Pons (tissue), 1 donor: ENCODE results near the gene TUT4.

ENCODE experiments used
- DNase-seq: peaks from one replicate; pipeline ENCODE4 v3.0.0-alpha.2; 2016; ENCODE audit warnings: low spot score

TUT4 gene

GRCh38 chr1:52460694-52461093 is 92.2 kb downstream of the TUT4 start:
- no peak for DNase-seq

GRCh38 chr1:52455686-52456085 is 97.2 kb downstream of the TUT4 start:
- DNase-seq = no peak

- no peak for DNase-seq
Observed at GRCh38 chr1:52454779-52455178, 98.1 kb downstream of the TUT4 start.

- DNase-seq = no peak
Observed at GRCh38 chr1:52454127-52454526, 98.8 kb downstream of the TUT4 start.

- no peak for DNase-seq
Observed at GRCh38 chr1:52444463-52444862, 108.4 kb downstream of the TUT4 start.

GRCh38 chr1:52439976-52440375 is 112.9 kb downstream of the TUT4 start:
- DNase-seq = no peak

GRCh38 chr1:52436817-52437216 is 116.1 kb downstream of the TUT4 start:
- no peak for DNase-seq

- no peak for DNase-seq
Observed at GRCh38 chr1:52435650-52436049, 117.2 kb downstream of the TUT4 start.

GRCh38 chr1:52435211-52435610 is 117.7 kb downstream of the TUT4 start:
- no peak for DNase-seq

- DNase-seq = no peak
Observed at GRCh38 chr1:52432807-52433206, 120.1 kb downstream of the TUT4 start.

- DNase-seq = no peak
Observed at GRCh38 chr1:52427152-52427551, 125.7 kb downstream of the TUT4 start.

- DNase-seq = no peak
Observed at GRCh38 chr1:52426371-52426770, 126.5 kb downstream of the TUT4 start.

- DNase-seq = no peak
Observed at GRCh38 chr1:52424813-52425212, 128.1 kb downstream of the TUT4 start.

GRCh38 chr1:52424231-52424636 is 128.7 kb downstream of the TUT4 start:
- DNase-seq = no peak

GRCh38 chr1:52423771-52424170 is 129.1 kb downstream of the TUT4 start:
- no peak for DNase-seq

GRCh38 chr1:52423055-52423454 is 129.8 kb downstream of the TUT4 start:
- no peak for DNase-seq

- DNase-seq = no peak
Observed at GRCh38 chr1:52420713-52421112, 132.2 kb downstream of the TUT4 start.

- no peak for DNase-seq
Observed at GRCh38 chr1:52416811-52417210, 136.1 kb downstream of the TUT4 start.

- no peak for DNase-seq
Observed at GRCh38 chr1:52414942-52415341, 137.9 kb downstream of the TUT4 start.

GRCh38 chr1:52413410-52413989 is 139.4 kb downstream of the TUT4 start:
- no peak for DNase-seq

GRCh38 chr1:52404975-52405338 is 147.9 kb downstream of the TUT4 start:
- no peak for DNase-seq

- peak; percentile 98 for DNase-seq
Observed at GRCh38 chr1:52404116-52404974, 148.5 kb downstream of the TUT4 start, which contains the start of the genes ORC1 and PRPF38A. TSS of gene ORC1 (minus strand) at chr1:52404423. CDS start at chr1:52402223, 2,200 bp downstream. TSS of gene PRPF38A (plus strand) at chr1:52404602. CDS start at chr1:52404750, 148 bp downstream.

- peak; percentile 11 for DNase-seq
Observed at GRCh38 chr1:52403566-52404115, 149.3 kb downstream of the TUT4 start.
